Stomach (tissue), 4 donors: ENCODE data around the gene DIDO1.

Experiments used
- CTCF ChIP-seq, 7 experiments: fragments of 450-650 bp in 4 of 7; fragments of 200-600 bp in 3 of 7; sonication (generic) in 3 of 7; IDR thresholded peaks; one replicate each; pipeline ENCODE4 v1.5.1; 2016 to 2019; ENCODE audit warnings: antibody characterized with exemption in 7 of 7, control low read depth in 2 of 7, mild to moderate bottlenecking in 1 of 7
- EP300 ChIP-seq: sonication (generic); formaldehyde crosslinking; IDR thresholded peaks from one replicate; pipeline ENCODE4 v1.6.1; 2017; ENCODE audit warnings: antibody characterized with exemption
- POLR2A ChIP-seq, 4 donors: fragments of 450-650 bp; IDR thresholded peaks; one replicate each; pipeline ENCODE4 v1.6.1; 2016; ENCODE audit warnings: antibody characterized with exemption in 4 of 4, control low read depth in 2 of 4, mild to moderate bottlenecking in 1 of 4, moderate library complexity in 1 of 4
- POLR2AphosphoS5 ChIP-seq, 3 donors: sonication (generic); formaldehyde crosslinking; IDR thresholded peaks; one replicate each; pipeline ENCODE4 v1.6.1; 2016; ENCODE audit warnings: antibody characterized with exemption in 3 of 3

GRCh38 chr20:62858058-62858830 is 68.1 kb downstream of the DIDO1 start:
- TF ChIP-seq CTCF (IDR thresholded peaks at IDR 0.05) = no peak
- TF ChIP-seq POLR2A (IDR thresholded peaks at IDR 0.05) = no peak
- TF ChIP-seq POLR2AphosphoS5 (IDR thresholded peaks at IDR 0.05) = no peak
- TF ChIP-seq EP300 = no peak
